Measurements from ENCODE around the gene PLIN5.
"Not testable (repeated sequence)": the region's sequence is repeated elsewhere in the genome, so short reads cannot be mapped to it uniquely, and the experiment has no call there.

Gene PLIN5

GRCh38 chr19:4542896-4543841, 8.1 kb upstream of the PLIN5 start:
- no peak for DNase-seq

GRCh38 chr19:4541806-4542145, 6.8 kb upstream of the PLIN5 start:
- not testable (repeated sequence) for DNase-seq

GRCh38 chr19:4541114-4541805, 6.2 kb upstream of the PLIN5 start:
- DNase-seq: no peak

- DNase-seq: no peak
These were observed 4.9 kb upstream of the PLIN5 start, which contains the start of gene LRG1 for GRCh38 chr19:4539693-4540581. TSS of gene LRG1 (minus strand) at chr19:4540036. CDS start at chr19:4540013, 23 bp downstream.

- DNase-seq: no peak
These were observed 4.2 kb upstream of the PLIN5 start for GRCh38 chr19:4539169-4539692.

- DNase-seq: no peak
These were observed 3.6 kb upstream of the PLIN5 start for GRCh38 chr19:4538601-4538954.

- no peak for DNase-seq
These were observed 3.1 kb upstream of the PLIN5 start for GRCh38 chr19:4537953-4538600.

GRCh38 chr19:4536798-4537197, 1.8 kb upstream of the PLIN5 start:
- no peak for DNase-seq

GRCh38 chr19:4533835-4534424, 1.1 kb downstream of the PLIN5 start:
- DNase-seq: no peak

- DNase-seq: no peak
These were observed 1.7 kb downstream of the PLIN5 start for GRCh38 chr19:4533334-4533733.

GRCh38 chr19:4531562-4532165, 3.4 kb downstream of the PLIN5 start:
- no peak for DNase-seq

GRCh38 chr19:4529924-4530522, 5.0 kb downstream of the PLIN5 start:
- no peak for DNase-seq

- no peak for DNase-seq
These were observed 6.2 kb downstream of the PLIN5 start for GRCh38 chr19:4528843-4529242.

GRCh38 chr19:4527377-4527776, 7.6 kb downstream of the PLIN5 start:
- DNase-seq: not testable (repeated sequence)

- DNase-seq: no peak
These were observed 9.4 kb downstream of the PLIN5 start for GRCh38 chr19:4525563-4526002.

GRCh38 chr19:4524808-4525562, 10.0 kb downstream of the PLIN5 start:
- DNase-seq: peak; percentile 82

- peak; percentile 73 for DNase-seq
These were observed 11.5 kb downstream of the PLIN5 start for GRCh38 chr19:4523306-4524110.

- no peak for DNase-seq
These were observed 12.6 kb downstream of the PLIN5 start for GRCh38 chr19:4522291-4523002.

GRCh38 chr19:4521888-4522242, 13.2 kb downstream of the PLIN5 start:
- DNase-seq: no peak

Data from islet precursor cell (in vitro differentiated cells).